Measurements from ENCODE around the gene HNRNPUL1.

- TF ChIP-seq CTCF (IDR thresholded peaks at IDR 0.05) (no peak), POLR2A (IDR thresholded peaks at IDR 0.05) (no peak)
Measured at GRCh38 chr19:41341669-41342490, 77.7 kb downstream of the HNRNPUL1 start.
